Hepatocyte (in vitro differentiated cells): ENCODE results near the gene SH3GL3.

Experiments
- CTCF ChIP-seq: fragments of 200-600 bp; sonication (generic); IDR thresholded peaks from 2 replicates; pipeline ENCODE4 v1.5.1; 2016; ENCODE audit warnings: antibody characterized with exemption, mild to moderate bottlenecking; ENCODE audit not compliant: poor library complexity
- EZH2 ChIP-seq: fragments of 200-600 bp; sonication (generic); IDR thresholded peaks from 2 replicates; pipeline ENCODE4 v1.6.1; 2016; ENCODE audit warnings: antibody characterized with exemption, mild to moderate bottlenecking, borderline replicate concordance

- TF ChIP-seq EZH2 (no peak), CTCF (no peak)
Observed at GRCh38 chr15:83546512-83546888, 99.4 kb downstream of the SH3GL3 start.
